GM10266 (cell line): ENCODE measurements around the gene UTF1.
A peak's percentile ranks its signal among the peaks of the same experiment; 100 is the strongest.

ENCODE experiments used
- DNase-seq: peaks from one replicate; pipeline ENCODE4 v3.0.0; 2012; ENCODE audit errors: extremely low spot score
- TF ChIP-seq, protein P1 (sequence below): IDR thresholded peaks from 2 replicates; pipeline ENCODE4 v1.5.1; 2012; ENCODE audit warnings: mild to moderate bottlenecking, low read depth; ENCODE audit not compliant: control insufficient read depth, insufficient read depth; ENCODE audit errors: missing control alignments

The UTF1 gene

DNA sequence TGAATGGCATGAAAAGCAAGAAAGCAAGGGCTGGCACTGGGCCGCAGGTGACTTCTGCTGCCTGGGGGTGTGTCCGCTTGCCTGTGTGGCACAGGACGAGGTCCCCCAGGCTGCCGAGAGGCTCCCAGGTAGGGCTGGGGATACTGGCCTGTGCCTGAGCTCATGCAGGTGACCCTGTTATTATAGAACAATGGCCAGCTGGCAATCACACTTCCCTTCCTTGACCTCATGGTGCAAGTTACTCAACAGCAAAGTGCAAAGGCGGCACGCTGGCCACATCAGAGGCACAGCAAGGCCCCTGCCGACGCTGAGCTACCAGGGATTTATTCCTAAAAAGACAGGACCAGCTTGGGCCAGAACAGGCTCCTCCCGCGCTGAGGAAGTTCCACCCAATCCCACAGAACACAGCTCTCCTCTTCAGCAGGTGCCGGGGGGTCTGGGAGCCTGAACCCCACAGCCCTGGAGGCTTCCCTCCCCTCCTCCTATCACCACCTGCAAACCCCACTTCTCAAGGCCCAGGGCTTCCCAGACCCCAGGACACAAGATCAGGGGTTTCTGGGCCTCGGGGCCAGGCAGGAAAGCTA, 48.1 kb downstream of the UTF1 start:
- no peak for DNase-seq
- TF ChIP-seq, protein P1, sequence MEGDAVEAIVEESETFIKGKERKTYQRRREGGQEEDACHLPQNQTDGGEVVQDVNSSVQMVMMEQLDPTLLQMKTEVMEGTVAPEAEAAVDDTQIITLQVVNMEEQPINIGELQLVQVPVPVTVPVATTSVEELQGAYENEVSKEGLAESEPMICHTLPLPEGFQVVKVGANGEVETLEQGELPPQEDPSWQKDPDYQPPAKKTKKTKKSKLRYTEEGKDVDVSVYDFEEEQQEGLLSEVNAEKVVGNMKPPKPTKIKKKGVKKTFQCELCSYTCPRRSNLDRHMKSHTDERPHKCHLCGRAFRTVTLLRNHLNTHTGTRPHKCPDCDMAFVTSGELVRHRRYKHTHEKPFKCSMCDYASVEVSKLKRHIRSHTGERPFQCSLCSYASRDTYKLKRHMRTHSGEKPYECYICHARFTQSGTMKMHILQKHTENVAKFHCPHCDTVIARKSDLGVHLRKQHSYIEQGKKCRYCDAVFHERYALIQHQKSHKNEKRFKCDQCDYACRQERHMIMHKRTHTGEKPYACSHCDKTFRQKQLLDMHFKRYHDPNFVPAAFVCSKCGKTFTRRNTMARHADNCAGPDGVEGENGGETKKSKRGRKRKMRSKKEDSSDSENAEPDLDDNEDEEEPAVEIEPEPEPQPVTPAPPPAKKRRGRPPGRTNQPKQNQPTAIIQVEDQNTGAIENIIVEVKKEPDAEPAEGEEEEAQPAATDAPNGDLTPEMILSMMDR: no peak

DNA sequence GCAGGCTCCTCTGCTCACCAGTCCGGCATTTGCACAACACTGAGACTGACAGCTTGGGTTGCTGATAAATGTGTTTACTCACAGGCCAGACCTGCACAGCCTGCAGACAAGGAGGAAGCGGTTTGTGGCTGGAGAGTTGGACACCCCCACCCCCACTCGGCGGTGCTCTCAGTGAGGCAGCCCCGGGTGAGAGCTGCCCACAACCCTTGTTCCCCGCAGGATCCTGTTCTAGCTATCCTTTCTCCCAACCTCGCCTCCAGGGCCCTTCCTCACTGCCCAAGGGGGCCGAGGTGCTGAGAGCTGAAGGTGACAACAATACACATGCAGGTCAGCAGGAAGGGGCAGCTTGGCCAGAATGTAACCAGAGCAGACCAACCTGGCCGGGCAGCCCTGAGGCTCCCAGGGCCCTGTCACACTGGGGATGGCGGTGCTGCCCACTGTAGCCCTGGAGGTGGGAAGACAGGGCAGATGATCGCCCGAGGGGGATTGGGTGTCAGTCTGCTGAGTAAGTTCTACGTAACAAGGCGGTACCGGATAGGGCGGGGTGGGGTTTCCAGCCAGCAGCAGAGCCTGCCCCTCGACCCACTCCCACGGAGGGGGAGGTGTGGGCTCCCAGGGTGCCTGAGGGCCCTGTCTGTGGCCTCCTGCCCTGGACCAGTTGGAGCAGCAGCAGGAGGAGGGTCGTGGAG, 48.7 kb downstream of the UTF1 start:
- DNase-seq: peak; percentile 84
- TF ChIP-seq, protein P1: no peak

DNA sequence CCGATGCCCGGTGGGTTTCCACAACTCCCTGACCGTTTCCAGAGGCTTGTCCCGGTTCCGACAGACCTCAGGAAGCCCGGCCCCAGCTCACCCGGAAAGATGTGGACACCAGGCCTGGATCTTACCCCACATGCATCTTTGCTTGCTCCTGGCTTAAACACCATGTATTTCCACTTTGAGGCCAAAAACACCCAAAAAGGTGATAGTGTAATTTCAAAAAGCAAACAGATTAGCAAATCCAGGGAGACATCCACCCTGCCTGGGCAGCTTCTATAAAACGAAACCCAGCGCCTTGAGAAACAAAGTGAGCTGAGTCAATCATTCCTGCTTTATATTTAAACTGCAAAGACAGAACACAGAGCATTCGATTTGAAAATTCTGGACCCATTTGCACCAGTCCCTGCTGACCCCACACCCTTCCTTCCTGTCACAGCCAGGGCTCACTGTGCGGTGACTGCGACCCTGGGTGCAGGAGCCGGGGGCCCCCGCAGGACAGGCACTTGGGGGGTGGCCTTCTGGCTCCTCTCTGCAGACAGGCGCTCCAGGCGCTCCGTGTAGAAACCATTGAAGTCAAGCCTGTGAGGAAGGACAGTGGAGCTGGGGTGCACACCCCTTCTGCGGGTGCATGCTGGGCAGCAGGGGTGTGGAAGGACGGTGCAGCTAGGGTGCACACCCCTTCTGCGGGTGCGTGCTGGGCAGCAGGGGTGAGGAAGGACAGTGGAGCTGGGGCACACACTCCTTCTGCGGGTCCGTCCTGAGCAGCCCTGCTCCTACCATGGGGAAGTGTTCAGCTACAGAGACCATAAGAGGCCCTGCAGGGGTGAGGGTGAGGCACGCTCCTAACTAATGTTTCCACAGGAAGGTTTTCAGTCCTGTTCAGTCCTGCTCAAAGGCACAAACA, 49.6 kb downstream of the UTF1 start:
- TF ChIP-seq, protein P1: no peak
- DNase-seq: no peak

DNA sequence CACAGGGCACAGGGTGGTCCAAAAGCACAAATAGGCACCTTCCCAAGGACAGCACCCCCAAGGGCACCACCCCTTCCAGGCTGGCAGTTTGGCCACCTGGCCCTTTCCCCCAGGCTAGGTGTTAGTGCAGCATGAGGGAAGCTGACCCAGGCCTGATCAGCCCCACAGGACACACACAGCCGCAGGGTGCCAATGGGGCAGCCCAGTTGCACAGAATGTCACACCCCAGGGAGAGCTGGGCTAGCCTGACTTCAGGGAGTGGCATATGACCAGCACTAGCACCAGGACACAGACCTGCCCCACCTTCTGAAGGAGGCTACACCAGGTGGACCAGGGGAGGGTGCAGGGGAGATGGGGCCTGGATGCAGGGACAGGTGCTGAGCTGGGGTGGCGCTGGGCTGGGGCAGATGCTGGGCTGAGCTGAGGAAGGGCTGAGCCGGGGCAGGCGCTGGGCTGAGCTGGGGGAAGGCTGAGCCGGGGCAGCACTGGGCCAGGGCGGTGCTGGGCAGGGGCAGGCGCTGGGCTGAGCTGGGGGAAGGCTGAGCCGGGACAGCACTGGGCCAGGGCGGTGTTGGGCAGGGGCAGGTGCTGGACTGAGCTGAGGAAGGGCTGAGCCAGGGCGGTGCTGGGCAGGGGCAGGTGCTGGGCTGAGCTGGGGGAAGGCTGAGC, 50.5 kb downstream of the UTF1 start:
- TF ChIP-seq, protein P1: no peak

DNA sequence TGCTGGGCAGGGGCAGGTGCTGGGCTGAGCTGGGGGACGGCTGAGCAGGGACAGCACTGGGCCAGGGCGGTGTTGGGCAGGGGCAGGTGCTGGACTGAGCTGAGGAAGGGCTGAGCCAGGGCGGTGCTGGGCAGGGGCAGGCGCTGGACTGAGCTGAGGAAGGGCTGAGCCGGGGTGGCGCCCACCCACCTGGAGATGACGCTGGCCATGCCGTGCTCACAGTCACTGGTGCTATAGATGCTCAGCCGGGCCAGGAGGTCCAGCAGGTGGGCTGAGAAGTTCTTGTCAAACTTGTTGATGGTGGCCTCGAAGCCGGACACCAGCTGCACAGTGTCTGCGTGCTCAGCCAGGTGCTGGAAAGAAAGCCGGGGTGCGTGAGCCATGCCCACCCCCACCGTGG, 51.1 kb downstream of the UTF1 start:
- TF ChIP-seq, protein P1: no peak
- DNase-seq: no peak

More for the DNA sequence above, 50.5 kb downstream of the UTF1 start:
- no peak for DNase-seq
